WTC11 (cell line): Measurements from ENCODE around the gene RC3H1.

ENCODE experiments used
- CBFB ChIP-seq: sonication (generic); formaldehyde crosslinking; IDR thresholded peaks from 2 replicates; pipeline ENCODE4 v1.8.1; 2022; ENCODE audit warnings: mild to moderate bottlenecking, low read depth, missing genetic modification reagents
- ETV6 ChIP-seq: sonication (generic); formaldehyde crosslinking; IDR thresholded peaks from 2 replicates; pipeline ENCODE4 v1.8.1; 2022; ENCODE audit warnings: mild to moderate bottlenecking, missing genetic modification reagents
- GABPB1 ChIP-seq: sonication (generic); formaldehyde crosslinking; IDR thresholded peaks from 2 replicates; pipeline ENCODE4 v1.8.1; 2023; ENCODE audit warnings: mild to moderate bottlenecking, missing genetic modification reagents
- MAX ChIP-seq: sonication (generic); formaldehyde crosslinking; IDR thresholded peaks from 2 replicates; pipeline ENCODE4 v1.8.0; 2022; ENCODE audit warnings: mild to moderate bottlenecking, missing genetic modification reagents
- MLX ChIP-seq: sonication (generic); formaldehyde crosslinking; IDR thresholded peaks from 2 replicates; pipeline ENCODE4 v1.8.1; 2023; ENCODE audit warnings: mild to moderate bottlenecking, missing genetic modification reagents, moderate library complexity
- NFYB ChIP-seq: sonication (generic); formaldehyde crosslinking; conservative IDR thresholded peaks from 2 replicates; pipeline ENCODE4 v1.8.0; 2022; ENCODE audit warnings: low read depth, missing genetic modification reagents
- TCF7 ChIP-seq: sonication (generic); formaldehyde crosslinking; IDR thresholded peaks from 2 replicates; pipeline ENCODE4 v1.8.0; 2022; ENCODE audit warnings: mild to moderate bottlenecking, low read depth, missing genetic modification reagents, moderate library complexity
- TEAD4 ChIP-seq: sonication (generic); formaldehyde crosslinking; IDR thresholded peaks from 2 replicates; pipeline ENCODE4 v1.8.0; 2022; ENCODE audit warnings: mild to moderate bottlenecking, missing genetic modification reagents
- TP53 ChIP-seq: sonication (generic); formaldehyde crosslinking; IDR thresholded peaks from 2 replicates; pipeline ENCODE4 v1.8.1; 2023; ENCODE audit warnings: mild to moderate bottlenecking, missing genetic modification reagents
- ZMAT4 ChIP-seq: fragments of 250-450 bp; sonication (Bioruptor Pico); IDR thresholded peaks from 2 replicates; pipeline ENCODE4 v1.9.0; 2021; ENCODE audit warnings: mild to moderate bottlenecking
- ZNF219 ChIP-seq: sonication (generic); formaldehyde crosslinking; IDR thresholded peaks from 2 replicates; pipeline ENCODE4 v1.8.0; 2023; ENCODE audit warnings: missing genetic modification reagents, mild to moderate bottlenecking, borderline replicate concordance
- ZNF416 ChIP-seq: fragments of 250-450 bp; sonication (Bioruptor Pico); IDR thresholded peaks from 2 replicates; pipeline ENCODE4 v1.9.0; 2021; ENCODE audit warnings: mild to moderate bottlenecking, inconsistent platforms
- TF ChIP-seq, protein P1 (sequence below): fragments of 200-600 bp; IDR thresholded peaks from 2 replicates; pipeline ENCODE4 v1.8.0; 2022; ENCODE audit warnings: antibody characterized with exemption
- TF ChIP-seq, protein P2 (sequence below): sonication (generic); formaldehyde crosslinking; IDR thresholded peaks from 2 replicates; pipeline ENCODE4 v1.8.1; 2022; ENCODE audit warnings: mild to moderate bottlenecking, missing genetic modification reagents, moderate library complexity, borderline replicate concordance

DNA sequence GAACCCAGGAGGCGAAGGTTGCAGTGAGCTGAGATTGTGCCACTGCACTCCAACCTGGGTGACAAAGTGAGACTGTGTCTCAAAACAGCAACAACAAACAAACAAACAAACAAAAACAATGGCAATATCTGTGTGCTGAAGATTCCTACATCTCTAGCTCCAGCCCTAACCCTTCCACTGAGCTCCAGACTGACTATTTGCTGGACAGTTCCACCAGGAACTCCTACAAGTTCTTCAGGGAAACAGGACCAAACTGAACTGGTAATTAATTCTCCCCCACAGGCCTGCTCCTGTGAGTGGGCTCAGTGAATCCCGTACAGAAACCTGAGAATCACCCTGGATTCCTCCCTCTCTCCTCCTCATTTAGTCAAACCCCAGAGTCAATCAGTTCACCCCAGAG is 106.6 kb downstream of the RC3H1 start:
- TF ChIP-seq MLX (CRISPR knock-in tag) (no peak), ZNF219 (no peak), TEAD4 (no peak), NFYB (CRISPR knock-in tag) (no peak), ZNF416 (CRISPR knock-in tag) (no peak), ETV6 (no peak), MAX (CRISPR knock-in tag) (no peak), ZMAT4 (CRISPR knock-in tag) (no peak), CBFB (no peak), TCF7 (CRISPR knock-in tag) (no peak), TP53 (CRISPR knock-in tag) (no peak), GABPB1 (no peak)
- TF ChIP-seq, protein P1, sequence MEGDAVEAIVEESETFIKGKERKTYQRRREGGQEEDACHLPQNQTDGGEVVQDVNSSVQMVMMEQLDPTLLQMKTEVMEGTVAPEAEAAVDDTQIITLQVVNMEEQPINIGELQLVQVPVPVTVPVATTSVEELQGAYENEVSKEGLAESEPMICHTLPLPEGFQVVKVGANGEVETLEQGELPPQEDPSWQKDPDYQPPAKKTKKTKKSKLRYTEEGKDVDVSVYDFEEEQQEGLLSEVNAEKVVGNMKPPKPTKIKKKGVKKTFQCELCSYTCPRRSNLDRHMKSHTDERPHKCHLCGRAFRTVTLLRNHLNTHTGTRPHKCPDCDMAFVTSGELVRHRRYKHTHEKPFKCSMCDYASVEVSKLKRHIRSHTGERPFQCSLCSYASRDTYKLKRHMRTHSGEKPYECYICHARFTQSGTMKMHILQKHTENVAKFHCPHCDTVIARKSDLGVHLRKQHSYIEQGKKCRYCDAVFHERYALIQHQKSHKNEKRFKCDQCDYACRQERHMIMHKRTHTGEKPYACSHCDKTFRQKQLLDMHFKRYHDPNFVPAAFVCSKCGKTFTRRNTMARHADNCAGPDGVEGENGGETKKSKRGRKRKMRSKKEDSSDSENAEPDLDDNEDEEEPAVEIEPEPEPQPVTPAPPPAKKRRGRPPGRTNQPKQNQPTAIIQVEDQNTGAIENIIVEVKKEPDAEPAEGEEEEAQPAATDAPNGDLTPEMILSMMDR = no peak
- TF ChIP-seq, protein P2, sequence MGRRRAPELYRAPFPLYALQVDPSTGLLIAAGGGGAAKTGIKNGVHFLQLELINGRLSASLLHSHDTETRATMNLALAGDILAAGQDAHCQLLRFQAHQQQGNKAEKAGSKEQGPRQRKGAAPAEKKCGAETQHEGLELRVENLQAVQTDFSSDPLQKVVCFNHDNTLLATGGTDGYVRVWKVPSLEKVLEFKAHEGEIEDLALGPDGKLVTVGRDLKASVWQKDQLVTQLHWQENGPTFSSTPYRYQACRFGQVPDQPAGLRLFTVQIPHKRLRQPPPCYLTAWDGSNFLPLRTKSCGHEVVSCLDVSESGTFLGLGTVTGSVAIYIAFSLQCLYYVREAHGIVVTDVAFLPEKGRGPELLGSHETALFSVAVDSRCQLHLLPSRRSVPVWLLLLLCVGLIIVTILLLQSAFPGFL (CRISPR knock-in tag) = no peak
